ENCODE data around the gene HTT.

DNA sequence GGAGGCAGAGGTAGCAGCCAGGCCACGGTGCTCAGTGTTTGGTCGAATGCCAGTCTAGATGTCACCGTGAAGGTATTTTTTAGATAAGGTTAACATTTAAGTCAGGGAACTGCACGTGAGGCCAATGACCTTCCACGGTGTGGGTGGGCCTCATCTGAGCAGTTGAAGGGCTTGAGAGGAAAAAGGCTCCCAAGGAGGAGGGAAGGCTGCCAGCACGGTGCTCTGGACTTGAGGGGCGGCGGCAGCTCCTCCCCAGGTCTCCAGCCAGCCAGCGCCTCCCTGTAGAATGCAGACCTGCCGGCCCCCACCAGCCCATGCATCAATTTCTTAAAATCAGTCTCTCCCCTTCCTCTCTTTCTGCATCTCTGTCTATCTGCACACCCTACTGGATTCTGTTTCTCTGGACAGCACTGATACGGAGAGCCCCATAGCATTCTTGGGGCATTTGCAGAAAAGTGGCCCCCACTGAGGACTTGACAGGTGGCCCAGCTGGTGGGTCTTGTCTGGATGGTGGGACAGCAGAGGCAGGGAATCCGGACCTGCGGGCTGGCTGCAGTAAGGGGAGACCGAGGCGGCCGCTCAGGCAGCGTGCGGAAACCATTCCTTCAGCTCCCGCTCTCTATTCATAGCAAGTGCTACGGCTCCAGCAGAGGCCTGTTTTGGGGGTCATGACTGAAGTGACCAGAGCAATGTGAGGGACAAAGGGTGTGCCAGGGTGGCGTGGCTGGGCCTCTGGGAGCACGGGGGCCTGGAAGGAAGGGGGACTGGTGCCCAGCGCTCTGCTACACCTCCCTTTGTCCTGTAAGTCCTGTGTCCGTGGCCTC lies 210.5 kb downstream of the HTT start:
- TF ChIP-seq, protein P1, sequence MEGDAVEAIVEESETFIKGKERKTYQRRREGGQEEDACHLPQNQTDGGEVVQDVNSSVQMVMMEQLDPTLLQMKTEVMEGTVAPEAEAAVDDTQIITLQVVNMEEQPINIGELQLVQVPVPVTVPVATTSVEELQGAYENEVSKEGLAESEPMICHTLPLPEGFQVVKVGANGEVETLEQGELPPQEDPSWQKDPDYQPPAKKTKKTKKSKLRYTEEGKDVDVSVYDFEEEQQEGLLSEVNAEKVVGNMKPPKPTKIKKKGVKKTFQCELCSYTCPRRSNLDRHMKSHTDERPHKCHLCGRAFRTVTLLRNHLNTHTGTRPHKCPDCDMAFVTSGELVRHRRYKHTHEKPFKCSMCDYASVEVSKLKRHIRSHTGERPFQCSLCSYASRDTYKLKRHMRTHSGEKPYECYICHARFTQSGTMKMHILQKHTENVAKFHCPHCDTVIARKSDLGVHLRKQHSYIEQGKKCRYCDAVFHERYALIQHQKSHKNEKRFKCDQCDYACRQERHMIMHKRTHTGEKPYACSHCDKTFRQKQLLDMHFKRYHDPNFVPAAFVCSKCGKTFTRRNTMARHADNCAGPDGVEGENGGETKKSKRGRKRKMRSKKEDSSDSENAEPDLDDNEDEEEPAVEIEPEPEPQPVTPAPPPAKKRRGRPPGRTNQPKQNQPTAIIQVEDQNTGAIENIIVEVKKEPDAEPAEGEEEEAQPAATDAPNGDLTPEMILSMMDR (IDR thresholded peaks at IDR 0.05; ENCODE audit: insufficient read depth, low read depth, low read length) = no peak
- TF ChIP-seq EZH2 (IDR thresholded peaks at IDR 0.05; ENCODE audit: insufficient read depth, low read length) = no peak

All from astrocyte (in vitro differentiated cells and primary cell).